Measurements from ENCODE around the gene ANKRD29. TPM values are rescaled to one million over a fixed set of nuclear protein-coding genes. Genes with fewer than 3 reads are reported as not detected.

ANKRD29 gene
- total and polyA plus RNA-seq, 9 of the 15 experiments (the other 6 are each of a cell fraction or from before 2014, with no cell fraction given) = 0.36 TPM; not detected in 8

DNA sequence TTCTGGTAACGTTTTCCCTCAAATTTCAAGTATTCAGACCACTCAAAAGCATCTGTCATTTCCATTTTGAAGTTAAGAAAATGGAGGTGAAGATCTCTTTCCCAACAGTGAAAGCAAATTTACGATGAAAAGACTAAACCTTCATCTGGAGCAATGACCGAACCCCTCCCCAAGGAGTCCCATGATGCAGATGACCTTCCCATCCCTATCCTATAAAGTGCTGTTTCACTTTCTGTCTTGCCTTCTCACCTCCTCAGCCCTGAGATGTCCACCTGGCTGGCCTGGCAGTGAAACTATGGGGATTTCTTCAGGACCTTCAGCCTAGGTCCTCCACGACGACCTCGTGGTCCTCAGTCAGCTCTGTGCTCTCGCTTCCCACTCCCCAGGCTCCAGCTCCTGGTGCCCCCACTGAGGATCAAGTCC, 75.5 kb downstream of the ANKRD29 start:
- DNase-seq (ENCODE audit: extremely low read depth in 1 of 4, low spot score in 3 of 4) (no peak), FAIRE-seq (peak; percentile 29), ATAC-seq (no peak)
- in situ Hi-C loops (cut with MboI) (loop anchor here (5.0 kb wide), 1 partner anchor 70 kb away; no protein-coding TSS in a partner anchor), intact Hi-C loops (cut with micrococcal nuclease) (loop anchor here (1.0 to 10.0 kb wide), 4 partner anchors 46 to 452 kb away; partner anchors contain the start of gene CABLES1)
- TF ChIP-seq HMGN3 (IDR thresholded peaks at IDR 0.05; ENCODE audit: borderline replicate concordance, extremely low read depth, insufficient read length, low read depth, low read length) = peak; percentile 9
- TF ChIP-seq TCFL5 (CRISPR knock-in tag; conservative IDR thresholded peaks at IDR 0.05) = no peak
- H3K9ac ChIP-seq (ENCODE audit: insufficient read depth in 1 of 2, low read depth in 2 of 2, low read length in 2 of 2) = peak overlapping the region; percentile 10 to 30; a peak in 3 of 4 replicates
- H3K4me2 ChIP-seq (ENCODE audit: insufficient read depth, low read length) = peak overlapping the region; percentile 94
- peak overlapping the region; percentile 99 for H2AFZ ChIP-seq (ENCODE audit: low read depth, low read length)
- ChIA-PET CTCF (ENCODE audit: low intra/inter-chr PET ratio) (interaction anchor here (0.6 to 3.3 kb wide), 5 partner anchors 72 to 768 kb away, joined by 3 to 24 read pairs (median 6); no protein-coding TSS in a partner anchor), POLR2A (interaction anchor here (0.6 kb wide), 1 partner anchor 440 kb away, joined by 3 read pairs; no protein-coding TSS in a partner anchor)
- H3K4me1 ChIP-seq (replicated peaks in 1 of 2; ENCODE audit: control insufficient read depth in 2 of 2, insufficient read depth in 2 of 2, low read length in 2 of 2) = peaks cover 8 to 11% of the 10 kb centered on the region in 2 experiments; a peak in 4 of 5 replicates
- H3K9me3 ChIP-seq (replicated peaks; ENCODE audit: control insufficient read depth, insufficient read depth, low read depth, low read length) = no peaks in the 10 kb centered on the region
- peaks cover 35% of the 10 kb centered on the region for H3K79me2 ChIP-seq (ENCODE audit: control insufficient read depth, insufficient read depth, low read length)
- H3K27ac ChIP-seq (ENCODE audit: extremely low read depth, low read depth, low read length) = no peak overlapping the region
- BruUV-seq (replicated peaks) = no TSS peak
- H3K36me3 ChIP-seq (ENCODE audit: control insufficient read depth, insufficient read depth, low read length) = peaks cover 4% of the 10 kb centered on the region; the same call in 1 of the 3 replicates
- H3K9me1 ChIP-seq (ENCODE audit: control insufficient read depth, insufficient read depth, low read length) = no peaks in the 10 kb centered on the region
- peak overlapping the region; percentile 93 for H3K4me3 ChIP-seq
- no peaks in the 10 kb centered on the region for H4K20me1 ChIP-seq (replicated peaks; ENCODE audit: control insufficient read depth, insufficient read depth, low read length)
- peaks cover 10 to 19% of the 10 kb centered on the region in 2 experiments; a peak in 3 of 5 replicates for H3K27me3 ChIP-seq (ENCODE audit: control insufficient read depth in 2 of 2, insufficient read depth in 2 of 2, low read length in 2 of 2)
- 1% methylated on average over 7 of the region's 7 CpGs for WGBS (ENCODE audit: insufficient coverage, low coverage, missing lambda C conversion rate)
